ENCODE data around the gene CNOT11.
"Not testable (repeated sequence)": the region's sequence is repeated elsewhere in the genome, so short reads cannot be mapped to it uniquely, and the experiment has no call there.

CNOT11 gene

DNA sequence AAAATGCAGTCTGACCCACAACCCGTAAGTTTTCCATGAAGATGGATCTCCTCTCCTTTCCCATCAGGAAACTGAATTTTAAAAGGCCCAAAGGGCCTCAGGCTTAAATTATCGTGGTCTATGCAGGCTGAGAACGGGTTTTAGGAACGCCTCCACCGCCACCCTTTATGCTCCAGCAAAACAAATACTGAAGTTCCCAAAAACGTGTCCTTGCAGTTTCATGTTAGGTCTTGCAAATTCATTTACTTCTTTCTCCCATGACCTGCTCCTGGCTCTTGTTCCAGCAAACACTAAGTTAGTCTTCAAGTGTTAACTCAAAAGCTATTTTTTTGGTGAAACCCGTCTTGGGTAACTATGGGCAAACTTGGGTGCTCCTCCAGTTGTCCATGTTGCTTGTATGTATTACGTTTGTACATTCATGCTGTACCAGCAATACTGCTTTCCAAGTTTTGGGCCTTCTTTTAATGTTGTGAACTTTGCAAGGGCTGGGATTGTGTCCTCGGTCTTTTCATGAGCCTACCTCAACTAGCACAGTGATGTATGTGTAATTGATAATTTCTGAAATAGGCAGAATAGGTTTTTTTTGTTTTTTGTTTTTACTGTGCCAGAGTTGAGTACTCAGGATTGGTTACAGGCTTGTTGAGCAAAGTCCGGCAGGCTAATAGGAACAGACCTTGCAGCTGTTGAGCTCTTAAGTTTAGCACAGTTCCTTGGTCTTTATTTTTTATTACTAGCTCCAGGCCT, 57.6 kb downstream of the CNOT11 start:
- DNase-seq (ENCODE audit: low spot score) = no peak

DNA sequence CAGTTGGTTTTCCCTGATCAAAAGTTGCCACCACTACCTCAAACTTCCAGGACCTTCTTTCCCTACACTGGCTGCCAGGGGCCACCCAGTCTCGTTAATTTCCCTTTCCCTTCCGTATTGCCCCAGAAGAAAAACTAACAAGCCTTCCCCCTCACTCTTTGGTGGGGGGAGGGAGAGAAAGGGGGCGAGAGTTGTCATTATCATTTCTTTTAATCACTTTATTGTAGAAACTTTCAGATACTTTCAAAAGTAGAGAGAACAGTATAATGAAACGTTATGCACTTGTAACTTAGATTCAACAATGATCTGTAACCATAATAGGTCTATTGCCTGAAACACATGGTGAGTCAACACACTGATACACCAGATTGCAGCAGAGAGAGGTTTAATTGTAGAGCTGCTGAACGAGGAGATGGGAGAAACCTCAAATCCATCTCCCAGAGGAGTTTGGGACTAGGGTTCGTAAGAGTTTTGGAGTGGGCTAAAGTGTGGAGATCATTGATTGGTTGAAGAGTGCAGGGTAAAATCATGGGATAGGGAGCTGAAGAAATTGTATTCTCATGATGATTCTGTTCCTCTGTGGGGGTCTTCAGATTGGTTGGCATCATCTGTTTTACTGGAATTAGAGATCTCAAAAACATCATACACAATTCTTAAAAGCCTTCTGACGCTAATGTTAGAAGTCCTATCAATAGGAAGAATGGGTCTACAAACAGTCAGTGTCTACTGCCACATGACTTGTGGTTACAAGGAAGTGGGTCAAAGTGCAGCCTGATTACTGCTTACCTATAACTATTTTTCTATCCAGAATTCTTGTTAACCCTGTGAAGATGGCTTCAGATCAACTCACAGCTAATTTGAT, 58.4 kb downstream of the CNOT11 start:
- DNase-seq (ENCODE audit: low spot score) = no peak

DNA sequence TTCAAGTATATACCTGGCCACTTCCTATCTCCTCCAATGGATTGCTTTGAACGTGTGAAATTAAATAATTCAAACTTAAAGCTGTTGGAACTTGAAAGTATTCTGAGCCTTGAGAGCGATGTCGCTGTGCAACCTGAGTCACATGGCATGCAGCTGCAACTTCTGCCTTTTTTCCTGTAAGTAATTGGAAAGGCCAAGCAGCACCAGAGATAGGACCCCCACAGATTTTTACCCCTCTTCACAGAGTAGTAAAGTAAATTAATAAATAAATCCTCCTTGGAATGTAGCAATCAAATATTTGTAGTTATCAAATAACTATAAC, 59.0 kb downstream of the CNOT11 start:
- no peak for DNase-seq (ENCODE audit: low spot score)

DNA sequence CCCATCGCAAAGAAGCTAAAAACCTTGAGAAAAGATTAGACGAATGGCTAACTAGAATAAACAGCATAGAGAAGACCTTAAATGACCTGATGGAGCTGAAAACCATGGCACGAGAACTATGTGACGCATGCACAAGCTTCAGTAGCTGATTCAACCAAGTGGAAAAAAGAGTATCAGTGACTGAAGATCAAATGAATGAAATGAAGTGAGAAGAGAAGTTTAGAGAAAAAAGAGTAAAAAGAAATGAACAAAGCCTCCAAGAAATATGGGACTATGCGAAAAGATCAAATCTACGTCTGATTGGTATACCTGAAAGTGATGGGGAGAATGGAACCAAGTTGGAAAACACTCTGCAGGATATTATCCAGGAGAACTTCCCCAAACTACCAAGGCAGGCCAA, 63.9 kb downstream of the CNOT11 start:
- not testable (repeated sequence) for DNase-seq (ENCODE audit: low spot score)

Measured in RKO (cell line).